ENCODE results near the gene DHRS2. TPM values are rescaled to one million over a fixed set of nuclear protein-coding genes. Genes with fewer than 3 reads are reported as not detected.

The DHRS2 gene
- total and polyA plus RNA-seq, 2 experiments from 2014 or later: not detected

GRCh38 chr14:23610090-23610814 lies 25.9 kb upstream of the DHRS2 start:
- Histone ChIP-seq H3K9me2 (ENCODE audit: insufficient read depth) (no peaks in the 10 kb centered on the region), H3F3A (ENCODE audit: insufficient read depth) (no peaks in the 10 kb centered on the region), H3K4me3 (no peak overlapping the region), H3K79me2 (ENCODE audit: insufficient read depth) (no peaks in the 10 kb centered on the region), H2AFZ (no peak overlapping the region), H4K20me1 (ENCODE audit: insufficient read depth) (no peaks in the 10 kb centered on the region), H3K9me3 (ENCODE audit: low read depth) (no peaks in the 10 kb centered on the region), H3K27me3 (replicated peaks; ENCODE audit: insufficient read depth) (peaks cover 22% of the 10 kb centered on the region), H3K36me3 (ENCODE audit: low read depth) (no peaks in the 10 kb centered on the region), H3K9ac (no peak overlapping the region), H3K27ac (no peak overlapping the region), H3K4me2 (ENCODE audit: unreplicated experiment) (no peak overlapping the region), H3K4me1 (ENCODE audit: insufficient read depth) (no peaks in the 10 kb centered on the region)
- in situ Hi-C loops (cut with MboI): no loop called here
- DNase-seq: no peak
- TF ChIP-seq EZH2phosphoT487 (IDR thresholded peaks at IDR 0.05; ENCODE audit: insufficient read depth, low read depth) (no peak), EZH2 (IDR thresholded peaks at IDR 0.05; ENCODE audit: insufficient read depth, poor library complexity, severe bottlenecking) (no peak)
- WGBS, 2 experiments (ENCODE audit: low coverage in 1 of 2, low lambda C conversion rate in 2 of 2, missing lambda C conversion rate in 2 of 2): 2 to 8% methylated on average over 2 of the region's 2 CpGs

DNA sequence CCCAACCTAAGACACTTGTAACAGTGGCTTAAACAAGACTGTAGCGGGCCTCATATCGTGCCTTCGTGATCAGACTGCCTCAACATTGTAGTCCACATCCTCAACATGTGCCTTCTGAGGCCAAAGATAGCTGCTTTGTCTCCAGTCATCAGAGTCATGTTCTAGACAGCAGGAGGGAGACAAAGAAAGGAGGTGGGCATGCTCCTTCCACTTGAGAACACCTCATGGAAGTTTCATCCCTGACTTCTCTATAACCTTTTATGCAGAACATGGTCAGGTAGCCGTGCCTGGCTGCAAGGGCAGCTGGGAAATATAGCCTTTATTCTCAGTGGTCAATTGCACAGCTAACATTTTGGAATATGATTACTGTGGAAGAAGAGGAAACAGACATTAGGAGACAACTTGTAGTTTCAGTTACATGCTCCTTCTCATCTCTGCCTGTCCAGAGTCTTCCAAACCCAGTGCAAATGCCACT lies 25.3 kb upstream of the DHRS2 start:
- Histone ChIP-seq H3K36me3 (ENCODE audit: low read depth) (no peaks in the 10 kb centered on the region), H3K4me2 (ENCODE audit: unreplicated experiment) (no peak overlapping the region), H3K9ac (no peak overlapping the region), H3K27ac (no peak overlapping the region), H4K20me1 (ENCODE audit: insufficient read depth) (no peaks in the 10 kb centered on the region), H3K79me2 (ENCODE audit: insufficient read depth) (no peaks in the 10 kb centered on the region), H3F3A (ENCODE audit: insufficient read depth) (no peaks in the 10 kb centered on the region), H3K4me3 (no peak overlapping the region), H3K4me1 (ENCODE audit: insufficient read depth) (no peaks in the 10 kb centered on the region), H3K27me3 (replicated peaks; ENCODE audit: insufficient read depth) (peaks cover 22% of the 10 kb centered on the region), H3K9me3 (ENCODE audit: low read depth) (no peaks in the 10 kb centered on the region), H2AFZ (no peak overlapping the region), H3K9me2 (ENCODE audit: insufficient read depth) (no peaks in the 10 kb centered on the region)
- in situ Hi-C loops (cut with MboI): no loop called here
- TF ChIP-seq EZH2 (IDR thresholded peaks at IDR 0.05; ENCODE audit: insufficient read depth, poor library complexity, severe bottlenecking) (no peak), EZH2phosphoT487 (IDR thresholded peaks at IDR 0.05; ENCODE audit: insufficient read depth, low read depth) (no peak)
- DNase-seq: no peak
- 12 to 15% methylated on average over 4 of the region's 4 CpGs for WGBS, 2 experiments (ENCODE audit: low coverage in 1 of 2, low lambda C conversion rate in 2 of 2, missing lambda C conversion rate in 2 of 2)

DNA sequence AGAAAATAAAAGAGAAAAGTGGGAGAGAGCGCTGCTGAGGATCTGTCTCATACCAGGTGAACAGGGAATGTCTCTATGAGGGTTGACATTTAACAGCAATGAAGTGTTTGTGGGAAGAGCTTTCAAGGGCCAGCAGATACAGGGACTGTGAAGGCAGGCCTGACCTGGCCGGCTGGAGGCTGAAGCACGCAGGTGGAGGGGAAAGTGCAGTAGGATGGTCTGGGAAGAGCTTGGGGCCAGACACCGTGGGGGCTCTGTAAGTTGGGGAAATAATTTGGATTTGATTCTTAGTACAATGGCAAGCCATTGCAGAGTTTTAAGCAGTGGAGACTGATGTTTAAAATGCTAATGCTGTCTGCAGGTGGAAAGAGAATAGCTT lies 23.8 kb upstream of the DHRS2 start:
- Histone ChIP-seq H3K9me2 (ENCODE audit: insufficient read depth) (no peaks in the 10 kb centered on the region), H2AFZ (no peak overlapping the region), H3K9ac (no peak overlapping the region), H3K79me2 (ENCODE audit: insufficient read depth) (no peaks in the 10 kb centered on the region), H3K9me3 (ENCODE audit: low read depth) (no peaks in the 10 kb centered on the region), H3F3A (ENCODE audit: insufficient read depth) (no peaks in the 10 kb centered on the region), H3K4me3 (no peak overlapping the region), H3K4me2 (ENCODE audit: unreplicated experiment) (no peak overlapping the region), H4K20me1 (ENCODE audit: insufficient read depth) (no peaks in the 10 kb centered on the region), H3K4me1 (ENCODE audit: insufficient read depth) (no peaks in the 10 kb centered on the region), H3K36me3 (ENCODE audit: low read depth) (no peaks in the 10 kb centered on the region), H3K27me3 (replicated peaks; ENCODE audit: insufficient read depth) (peaks cover 22% of the 10 kb centered on the region), H3K27ac (no peak overlapping the region)
- 40 to 58% methylated on average over 4 of the region's 4 CpGs for WGBS, 2 experiments (ENCODE audit: low coverage in 1 of 2, low lambda C conversion rate in 2 of 2, missing lambda C conversion rate in 2 of 2)
- DNase-seq: no peak
- in situ Hi-C loops (cut with MboI): no loop called here
- no peak for TF ChIP-seq EZH2 (IDR thresholded peaks at IDR 0.05; ENCODE audit: insufficient read depth, poor library complexity, severe bottlenecking)
- no peak for TF ChIP-seq EZH2phosphoT487 (IDR thresholded peaks at IDR 0.05; ENCODE audit: insufficient read depth, low read depth)

GRCh38 chr14:23612802-23613201 lies 23.4 kb upstream of the DHRS2 start:
- H3K36me3 ChIP-seq (ENCODE audit: low read depth): no peaks in the 10 kb centered on the region
- in situ Hi-C loops (cut with MboI): no loop called here
- WGBS, 2 experiments (ENCODE audit: low coverage in 1 of 2, low lambda C conversion rate in 2 of 2, missing lambda C conversion rate in 2 of 2): 8 to 16% methylated on average over 1 of the region's 1 CpG
- no peaks in the 10 kb centered on the region for H4K20me1 ChIP-seq (ENCODE audit: insufficient read depth)
- no peaks in the 10 kb centered on the region for H3K9me2 ChIP-seq (ENCODE audit: insufficient read depth)
- no peaks in the 10 kb centered on the region for H3K79me2 ChIP-seq (ENCODE audit: insufficient read depth)
- TF ChIP-seq EZH2 (IDR thresholded peaks at IDR 0.05; ENCODE audit: insufficient read depth, poor library complexity, severe bottlenecking) (no peak), EZH2phosphoT487 (IDR thresholded peaks at IDR 0.05; ENCODE audit: insufficient read depth, low read depth) (no peak)
- H3K27me3 ChIP-seq (replicated peaks; ENCODE audit: insufficient read depth): peaks cover 22% of the 10 kb centered on the region
- no peaks in the 10 kb centered on the region for H3F3A ChIP-seq (ENCODE audit: insufficient read depth)
- no peak overlapping the region for H3K4me2 ChIP-seq (ENCODE audit: unreplicated experiment)
- no peak overlapping the region for H2AFZ ChIP-seq
- no peak overlapping the region for H3K9ac ChIP-seq
- H3K4me3 ChIP-seq: no peak overlapping the region
- H3K9me3 ChIP-seq (ENCODE audit: low read depth): no peaks in the 10 kb centered on the region
- no peak overlapping the region for H3K27ac ChIP-seq
- DNase-seq: no peak
- no peaks in the 10 kb centered on the region for H3K4me1 ChIP-seq (ENCODE audit: insufficient read depth)

Data from GM23248 (cell line).